Measurements from ENCODE around the gene SLC17A4. TPM values are rescaled to one million over a fixed set of nuclear protein-coding genes. Genes with fewer than 3 reads are reported as not detected.
"Not testable (repeated sequence)": the region's sequence is repeated elsewhere in the genome, so short reads cannot be mapped to it uniquely, and the experiment has no call there.

SLC17A4 gene
- polyA plus RNA-seq, 2 of the 4 experiments (the other 2 are of a cell fraction): 0.04 to 0.05 TPM

GRCh38 chr6:25748601-25749517 is 5.7 kb upstream of the SLC17A4 start:
- CTCF ChIA-PET; DNase-seq (ENCODE audit: low read depth in 1 of 2, low spot score in 1 of 2); H3K4me3 ChIP-seq; H3K4me1 ChIP-seq; FAIRE-seq; H3K9me3 ChIP-seq; H3K4me2 ChIP-seq; POLR2A ChIA-PET; H3K27ac ChIP-seq; ATAC-seq: not testable (repeated sequence)
- 74% methylated on average over 15 of the region's 17 CpGs for WGBS (ENCODE audit: missing lambda C conversion rate)

GRCh38 chr6:25749837-25750236 is 4.7 kb upstream of the SLC17A4 start:
- 61% methylated on average over 2 of the region's 2 CpGs for WGBS (ENCODE audit: missing lambda C conversion rate)
- H3K27ac ChIP-seq: no peak overlapping the region
- DNase-seq (ENCODE audit: low read depth in 1 of 2, low spot score in 1 of 2): no peak
- H3K4me2 ChIP-seq: no peak overlapping the region
- no peak overlapping the region for H3K4me3 ChIP-seq
- ATAC-seq: no peak
- no peak for FAIRE-seq
- POLR2A ChIA-PET: no interaction called here
- no peaks in the 10 kb centered on the region for H3K9me3 ChIP-seq
- H3K4me1 ChIP-seq: 0 out of 3 replicates have a peak, but pooled peaks cover 3% of the 10 kb centered on the region
- TF ChIP-seq HOXB13 (CRISPR knock-in tag; IDR thresholded peaks at IDR 0.05; ENCODE audit: low read depth): no peak
- no peak for TF ChIP-seq ELK1 (IDR thresholded peaks at IDR 0.05; ENCODE audit: low read depth, low read length)
- no peak for TF ChIP-seq KDM5A (IDR thresholded peaks at IDR 0.05)
- TF ChIP-seq CHD2 (IDR thresholded peaks at IDR 0.05; ENCODE audit: low read length, partially characterized antibody): no peak
- no peak for TF ChIP-seq TP53 (CRISPR knock-in tag; IDR thresholded peaks at IDR 0.05)
- TF ChIP-seq PHF8 (IDR thresholded peaks at IDR 0.05; ENCODE audit: borderline replicate concordance, low read depth): no peak
- TF ChIP-seq HOXB5 (CRISPR knock-in tag; IDR thresholded peaks at IDR 0.05): no peak
- TF ChIP-seq CHD4 (IDR thresholded peaks at IDR 0.05; ENCODE audit: borderline replicate concordance): no peak
- no peak for TF ChIP-seq SMC3 (IDR thresholded peaks at IDR 0.05)
- no peak for TF ChIP-seq CTCF (IDR thresholded peaks at IDR 0.05)
- no peak for TF ChIP-seq MAX (IDR thresholded peaks at IDR 0.05)
- no peak for TF ChIP-seq PBX3 (IDR thresholded peaks at IDR 0.05)
- no peak for TF ChIP-seq CEBPB (IDR thresholded peaks at IDR 0.05)
- CTCF ChIA-PET: no interaction called here

- no peak overlapping the region for H3K27ac ChIP-seq
- POLR2A ChIA-PET: no interaction called here
- DNase-seq (ENCODE audit: low read depth in 1 of 2, low spot score in 1 of 2) (no peak), ATAC-seq (no peak), FAIRE-seq (no peak)
- no peak overlapping the region for H3K4me3 ChIP-seq
- CTCF ChIA-PET: no interaction called here
- H3K4me1 ChIP-seq: 0 out of 3 replicates have a peak, but pooled peaks cover 3% of the 10 kb centered on the region
- no peaks in the 10 kb centered on the region for H3K9me3 ChIP-seq
- H3K4me2 ChIP-seq: no peak overlapping the region
- WGBS (ENCODE audit: missing lambda C conversion rate): 47% methylated on average over 3 of the region's 3 CpGs
- TF ChIP-seq RAD21 (conservative IDR thresholded peaks at IDR 0.05 in 1 of 2, IDR thresholded peaks at IDR 0.05 in 1 of 2) (no peak), CBX8 (IDR thresholded peaks at IDR 0.05) (no peak), BCL3 (IDR thresholded peaks at IDR 0.05) (no peak), E2F6 (IDR thresholded peaks at IDR 0.05; ENCODE audit: borderline replicate concordance, low read depth) (no peak), USF2 (IDR thresholded peaks at IDR 0.05) (no peak), FOXS1 (CRISPR knock-in tag; IDR thresholded peaks at IDR 0.05) (no peak), NFE2L2 (conservative IDR thresholded peaks at IDR 0.05; ENCODE audit: low read length) (no peak), REST (IDR thresholded peaks at IDR 0.05) (no peak), BHLHE40 (IDR thresholded peaks at IDR 0.05; ENCODE audit: low read depth, low read length) (no peak)
Observed at GRCh38 chr6:25750906-25751305, 3.6 kb upstream of the SLC17A4 start.

Measured in A549 (cell line).